GM12878 (cell line): Measurements from ENCODE around the gene CCR8. TPM values are rescaled to one million over a fixed set of nuclear protein-coding genes. Genes with fewer than 3 reads are reported as not detected.

Experiments
- ATAC-seq: fragments of 200-7000 bp; cut with Tn5 transposase; 3 replicates; pipeline ENCODE4 v1.9.1; 2020; ENCODE audit warnings: mild to moderate bottlenecking, moderate library complexity
- BruUV-seq: library from RNA; stranded (reverse); fragments of 400-500 nt; replicated peaks from 2 replicates; lab custom pipeline; 2021; lab: Mats Ljungman, UMichigan
- CTCF ChIA-PET: fragments of 300-600 bp; sonication (Branson Sonifier 250); formaldehyde crosslinking; extraction: SDS; loops from one replicate; lab custom pipeline; 2021; ENCODE audit warnings: inconsistent platforms; lab: Yijun Ruan, JAX
- POLR2A ChIA-PET: fragments of 350-600 bp; formaldehyde crosslinking; extraction: SDS; loops from one replicate; lab custom pipeline; 2021; ENCODE audit warnings: inconsistent platforms; lab: Charles Lee
- RAD21 ChIA-PET: fragments of 300-600 bp; sonication (Branson Sonifier 250); formaldehyde crosslinking; loops from one replicate; lab custom pipeline; 2023; ENCODE audit warnings: antibody characterized with exemption; ENCODE audit not compliant: unreplicated experiment; lab: Charles Lee
- SMC1A ChIA-PET: fragments of 300-600 bp; sonication (Branson Sonifier 250); formaldehyde crosslinking; loops from one replicate; lab custom pipeline; 2023; ENCODE audit not compliant: unreplicated experiment, uncharacterized antibody; lab: Charles Lee
- DNase-seq: peaks from one replicate; pipeline ENCODE4 v3.0.0-alpha.2; 2011; ENCODE audit warnings: low read depth, low spot score
- FAIRE-seq: peaks from 3 replicates; lab custom pipeline; 2011; peaks lifted over from hg19 to GRCh38; lab: Jason Lieb, UNC
- H2AFZ ChIP-seq: 2 replicates; pipeline ENCODE4 v1.6.0; 2011; ENCODE audit warnings: low read depth, low read length, control low read depth; ENCODE audit not compliant: control insufficient read depth
- H3K27ac ChIP-seq: 2 replicates; pipeline ENCODE4 v1.5.1; 2011; ENCODE audit warnings: control low read depth; ENCODE audit not compliant: control insufficient read depth, insufficient read depth
- H3K27me3 ChIP-seq, 2 experiments: replicated peaks in 1 of 2; 2 replicates each; pipeline versions ENCODE4 v1.6.0 to v1.6.1; 2011; ENCODE audit warnings: low read length in 1 of 2; ENCODE audit not compliant: control insufficient read depth in 2 of 2, insufficient read depth in 2 of 2
- H3K36me3 ChIP-seq, 2 experiments: 2 replicates each; pipeline ENCODE4 v1.5.1; 2011; ENCODE audit warnings: low read length in 1 of 2; ENCODE audit not compliant: control insufficient read depth in 2 of 2, insufficient read depth in 2 of 2
- H3K4me1 ChIP-seq: 2 replicates; pipeline ENCODE4 v1.6.1; 2011; ENCODE audit warnings: mild to moderate bottlenecking, low read length, moderate library complexity, mixed read lengths; ENCODE audit not compliant: control insufficient read depth, insufficient read depth
- H3K4me2 ChIP-seq: 2 replicates; pipeline ENCODE4 v1.6.0; 2011; ENCODE audit warnings: control low read depth; ENCODE audit not compliant: control insufficient read depth, insufficient read depth
- H3K4me3 ChIP-seq: fragments of 200-600 bp; sonication (generic); 2 replicates; pipeline ENCODE4 v1.5.1; 2016
- H3K79me2 ChIP-seq: 2 replicates; pipeline ENCODE4 v1.6.0; 2011; ENCODE audit warnings: low read length; ENCODE audit not compliant: control insufficient read depth, insufficient read depth
- H3K9ac ChIP-seq: 2 replicates; pipeline ENCODE4 v1.8.0; 2011; ENCODE audit warnings: low read length, control low read depth, mixed read lengths; ENCODE audit not compliant: control insufficient read depth, insufficient read depth
- H3K9me3 ChIP-seq: replicated peaks from 3 replicates; pipeline ENCODE4 v1.5.1; 2011; ENCODE audit warnings: mild to moderate bottlenecking, low read length; ENCODE audit not compliant: control insufficient read depth, insufficient read depth
- H4K20me1 ChIP-seq: 2 replicates; pipeline ENCODE4 v1.6.0; 2011; ENCODE audit not compliant: control insufficient read depth, insufficient read depth
- ASH2L ChIP-seq: fragments of 300-600, 200-600 bp; sonication (generic); IDR thresholded peaks from 2 replicates; pipeline ENCODE4 v1.6.1; 2017; ENCODE audit warnings: low read depth, mild to moderate bottlenecking, borderline replicate concordance
- BCL3 ChIP-seq: IDR thresholded peaks from 2 replicates; pipeline ENCODE4 v1.6.1; 2011; ENCODE audit warnings: borderline replicate concordance, low read depth, mild to moderate bottlenecking, moderate library complexity, low read length; ENCODE audit not compliant: insufficient read depth, poor library complexity, severe bottlenecking
- BMI1 ChIP-seq: fragments of 450-650 bp; IDR thresholded peaks from 2 replicates; pipeline ENCODE4 v1.6.1; 2016; ENCODE audit warnings: mild to moderate bottlenecking, moderate library complexity, borderline replicate concordance
- CBFB ChIP-seq: IDR thresholded peaks from 2 replicates; pipeline ENCODE4 v1.6.1; 2016; ENCODE audit warnings: antibody characterized with exemption, low read depth
- CREB1 ChIP-seq: IDR thresholded peaks from 2 replicates; pipeline ENCODE4 v1.6.1; 2012; ENCODE audit warnings: low read depth, mild to moderate bottlenecking, inconsistent platforms
- EED ChIP-seq: sonication (generic); IDR thresholded peaks from 2 replicates; pipeline ENCODE4 v1.6.1; 2016; ENCODE audit warnings: antibody characterized with exemption, low read depth
- ETV6 ChIP-seq, 2 experiments: fragments of 450-650 bp in 1 of 2; IDR thresholded peaks in 1 of 2; conservative IDR thresholded peaks in 1 of 2; 2 replicates each; pipeline ENCODE4 v1.6.1; 2014; ENCODE audit warnings: antibody characterized with exemption in 1 of 2, borderline replicate concordance in 1 of 2, low read depth in 1 of 2, mild to moderate bottlenecking in 1 of 2, moderate library complexity in 1 of 2
- IKZF1 ChIP-seq: fragments of 450-650 bp; conservative IDR thresholded peaks from 2 replicates; pipeline ENCODE4 v1.6.1; 2017; ENCODE audit warnings: antibody characterized with exemption, mild to moderate bottlenecking
- KLF5 ChIP-seq: fragments of 450-650 bp; IDR thresholded peaks from 2 replicates; pipeline ENCODE4 v1.6.1; 2014; ENCODE audit warnings: mild to moderate bottlenecking; ENCODE audit not compliant: partially characterized antibody
- PAX5 ChIP-seq: IDR thresholded peaks from 2 replicates; pipeline ENCODE4 v1.6.1; 2011; ENCODE audit warnings: low read depth, low read length, borderline replicate concordance
- PBX3 ChIP-seq: IDR thresholded peaks from 2 replicates; pipeline ENCODE4 v1.6.1; 2011; ENCODE audit warnings: mild to moderate bottlenecking, low read depth, low read length, moderate library complexity; ENCODE audit not compliant: insufficient replicate concordance
- POLR2AphosphoS5 ChIP-seq: IDR thresholded peaks from 2 replicates; pipeline ENCODE4 v1.6.1; 2011; ENCODE audit warnings: mild to moderate bottlenecking, low read length, inconsistent platforms
- RAD51 ChIP-seq: fragments of 450-650 bp; IDR thresholded peaks from 2 replicates; pipeline ENCODE4 v1.6.1; 2016; ENCODE audit warnings: moderate library complexity, mild to moderate bottlenecking, inconsistent platforms
- RCOR1 ChIP-seq: conservative IDR thresholded peaks from 2 replicates; pipeline ENCODE4 v1.6.1; 2012; ENCODE audit warnings: low read depth, low read length, improper control_type of control experiment
- SKIL ChIP-seq: fragments of 450-650 bp; IDR thresholded peaks from 2 replicates; pipeline ENCODE4 v1.6.1; 2017; ENCODE audit warnings: mild to moderate bottlenecking, low read depth, inconsistent platforms; ENCODE audit not compliant: poor library complexity, severe bottlenecking
- ZBED1 ChIP-seq: IDR thresholded peaks from 2 replicates; pipeline ENCODE4 v1.6.1; 2016; ENCODE audit warnings: borderline replicate concordance
- ZNF274 ChIP-seq: IDR thresholded peaks from one replicate; pipeline ENCODE4 v1.8.0; 2011; ENCODE audit not compliant: insufficient read length, insufficient read depth
- WGBS: methylation state at CpG from one replicate; pipeline ENCODE4 v1.1.6; 2016; ENCODE audit warnings: low lambda C conversion rate; ENCODE audit not compliant: insufficient replicate concordance, insufficient coverage; ENCODE audit errors: missing lambda C conversion rate; 5-methylcytosine and 5-hydroxymethylcytosine counted together
- in situ Hi-C: fragments of 300-500 bp; cut with MboI; formaldehyde crosslinking; loops from 9 replicates; pipeline ENCODE4 v1.14.3; 2018; ENCODE audit warnings: mixed read lengths
- intact Hi-C: fragments of 100-400 bp; cut with micrococcal nuclease; formaldehyde crosslinking; loops from one replicate; pipeline ENCODE4 v1.14.2; 2022; ENCODE audit not compliant: unreplicated experiment
- polyA plus RNA-seq, 11 experiments: library from polyadenylated mRNA; depleted of rRNA in 4 of 11; unstranded in 6 of 11; stranded (reverse) in 5 of 11; fragments of >200 nt; fragmentation: Nextera tagmentation in 4 of 11; fragmentation: Illumina TruSeq in 1 of 11; extraction: Ambion mirVana in 4 of 11; extraction: Trizol in 1 of 11; gene quantifications; 1 replicate in 1 of 11; 2 replicates in 10 of 11; pipeline versions ENCODE4 v1.2.1 to v1.2.3, GENCODE V29; 2011 to 2016; ENCODE audit warnings: inconsistent platforms in 2 of 11, missing spikeins in 2 of 11, low read depth in 1 of 11
- total RNA-seq, 4 experiments: library from RNA; depleted of rRNA in 3 of 4; stranded (reverse); fragments of >200 nt in 3 of 4; fragmentation: Illumina TruSeq in 1 of 4; extraction: Trizol in 1 of 4; gene quantifications; 2 replicates each; pipeline versions ENCODE4 v1.2.1 to v1.2.3, GENCODE V29; 2013 to 2021

The CCR8 gene
- total and polyA plus RNA-seq, 10 of the 15 experiments (the other 5 are each of a cell fraction or from before 2014, with no cell fraction given) = 5.2 to 28.8 (median 15.6) TPM

DNA sequence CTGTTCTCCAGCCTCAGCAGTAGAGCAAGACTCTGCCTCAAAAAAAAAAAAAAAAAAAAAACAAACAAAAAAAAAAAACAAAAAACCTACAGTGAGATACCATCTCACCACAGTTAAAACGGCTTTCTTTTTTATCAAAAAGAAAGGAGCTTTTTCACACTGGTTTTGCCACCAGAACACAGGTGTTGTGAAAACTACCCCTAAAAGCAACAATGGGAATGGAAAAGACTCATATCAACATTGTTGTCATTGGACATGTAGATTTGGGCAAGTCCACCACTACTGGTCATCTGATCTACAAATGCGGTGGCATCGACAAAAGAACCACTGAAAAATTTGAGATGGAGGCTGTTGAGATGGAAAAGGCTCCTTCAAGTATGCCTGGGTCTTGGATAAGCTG lies 28.8 kb downstream of the CCR8 start (continued):
- TF ChIP-seq BCL3 = no peak
- no peak for TF ChIP-seq RAD51
- no peak for TF ChIP-seq ZNF274
- no peak for TF ChIP-seq BMI1
- no peak for TF ChIP-seq CBFB

- H3K27me3 ChIP-seq = no peaks in the 10 kb centered on the region
- WGBS = 40% methylated on average over 8 of the region's 8 CpGs
- H3K4me1 ChIP-seq = peaks cover 11% of the 10 kb centered on the region
- no peak overlapping the region for H3K4me3 ChIP-seq
- POLR2A ChIA-PET = interaction anchor here (1.8 kb wide), 1 partner anchor 14 kb away, joined by 4 read pairs; no protein-coding TSS in a partner anchor
- peak overlapping the region; percentile 66 for H3K4me2 ChIP-seq
- no peak for DNase-seq
- RAD21 ChIA-PET = interaction anchor here (0.9 to 2.4 kb wide), 7 partner anchors 13 to 69 kb away, joined by 3 to 10 read pairs (median 4); no protein-coding TSS in a partner anchor
- ATAC-seq = peak; percentile 94
- no peak overlapping the region for H3K9ac ChIP-seq
- no peaks in the 10 kb centered on the region; the same call in 2 of the 3 replicates for H3K9me3 ChIP-seq
- no peaks in the 10 kb centered on the region for H3K79me2 ChIP-seq
- no peaks in the 10 kb centered on the region for H4K20me1 ChIP-seq
- intact Hi-C loops = no loop called here
- BruUV-seq = no TSS peak
- SMC1A ChIA-PET = interaction anchor here (0.9 to 6.4 kb wide), 6 partner anchors 9 to 30 kb away, joined by 3 to 39 read pairs (median 4); no protein-coding TSS in a partner anchor
- CTCF ChIA-PET = interaction anchor here (0.7 to 3.0 kb wide), 6 partner anchors 12 to 73 kb away, joined by 3 to 14 read pairs (median 6); no protein-coding TSS in a partner anchor
- peak overlapping the region; percentile 20; the same call in 1 of the 2 replicates for H3K27ac ChIP-seq
- in situ Hi-C loops = no loop called here
- no peaks in the 10 kb centered on the region for H3K36me3 ChIP-seq
- peak; percentile 23 for FAIRE-seq
- peak overlapping the region; percentile 64 for H2AFZ ChIP-seq
- TF ChIP-seq POLR2AphosphoS5 (0 out of 2 replicates have a peak, but pooled peaks have one; percentile 39), ASH2L (no peak), SKIL (no peak), PBX3 (no peak), IKZF1 (0 out of 2 replicates have a peak, but pooled peaks have one; percentile 22), ETV6 (conservative IDR thresholded peaks at IDR 0.05 in 1 of 2, IDR thresholded peaks at IDR 0.05 in 1 of 2; ENCODE audit: borderline replicate concordance in 1 of 2, low read depth in 1 of 2) (peak in 1 of 2 experiments; percentile 65; a peak in 2 of 4 replicates), CBFB (peak; percentile 85), RAD51 (no peak), EED (peak; percentile 86), PAX5 (peak; percentile 46; the same call in 1 of the 2 replicates), ZBED1 (peak; percentile 36; the same call in 1 of the 2 replicates), CREB1 (0 out of 2 replicates have a peak, but pooled peaks have one; percentile 14), RCOR1 (no peak), KLF5 (no peak)
These were observed 31.9 kb downstream of the CCR8 start for GRCh38 chr3:39361252-39361927.
